NCI-H82 treated with DMSO at 0.1 percent for 48 hours (cell line): Measurements from ENCODE around the gene TARS2.

Experiments
- DNase-seq: peaks from one replicate; lab custom pipeline; 2025; ENCODE audit not compliant: unreplicated experiment; lab: John Stamatoyannopoulos, UW

TARS2 gene

DNA sequence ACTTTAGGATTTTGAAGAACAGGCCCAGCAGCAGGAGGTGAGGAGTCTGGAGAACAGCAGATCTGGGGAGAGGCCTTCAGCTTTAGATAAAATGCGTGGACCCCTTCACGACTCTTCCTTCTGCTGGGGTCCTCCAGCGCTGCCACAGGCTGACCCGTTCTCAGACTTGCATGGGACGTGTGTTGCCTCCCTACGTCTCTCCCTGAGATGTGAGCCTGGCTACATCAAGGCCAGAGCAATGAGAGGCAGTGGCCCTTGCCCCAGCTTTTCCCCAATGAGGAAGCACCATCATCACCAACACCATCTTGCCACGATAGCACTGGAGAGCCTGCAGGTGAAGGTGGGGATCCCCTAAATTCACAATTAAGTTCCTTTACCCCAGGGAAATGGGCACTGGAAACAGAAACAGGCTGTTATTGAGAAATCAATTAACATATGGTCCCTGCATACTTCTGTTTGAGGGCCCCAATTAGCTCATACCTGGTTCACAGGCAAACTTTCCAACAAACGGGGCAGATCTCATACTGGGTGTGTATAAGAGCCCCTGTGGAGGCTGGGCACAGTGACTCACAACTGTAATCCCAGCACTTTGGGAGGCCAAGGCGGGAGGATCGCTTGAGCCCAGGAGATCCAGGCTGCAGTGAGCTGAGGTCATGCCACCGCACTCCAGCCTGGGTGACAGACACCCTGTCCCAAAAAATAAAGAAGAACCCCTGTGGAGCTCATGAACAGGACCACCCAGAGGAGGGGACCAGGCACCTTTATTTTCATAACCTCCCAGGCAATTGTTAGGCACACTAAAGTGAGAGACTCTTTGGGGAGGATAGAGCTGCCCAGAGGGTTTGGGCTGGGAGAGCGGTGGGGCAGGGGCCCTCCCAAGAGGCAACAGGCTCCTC, 49.9 kb downstream of the TARS2 start:
- no peak for DNase-seq

DNA sequence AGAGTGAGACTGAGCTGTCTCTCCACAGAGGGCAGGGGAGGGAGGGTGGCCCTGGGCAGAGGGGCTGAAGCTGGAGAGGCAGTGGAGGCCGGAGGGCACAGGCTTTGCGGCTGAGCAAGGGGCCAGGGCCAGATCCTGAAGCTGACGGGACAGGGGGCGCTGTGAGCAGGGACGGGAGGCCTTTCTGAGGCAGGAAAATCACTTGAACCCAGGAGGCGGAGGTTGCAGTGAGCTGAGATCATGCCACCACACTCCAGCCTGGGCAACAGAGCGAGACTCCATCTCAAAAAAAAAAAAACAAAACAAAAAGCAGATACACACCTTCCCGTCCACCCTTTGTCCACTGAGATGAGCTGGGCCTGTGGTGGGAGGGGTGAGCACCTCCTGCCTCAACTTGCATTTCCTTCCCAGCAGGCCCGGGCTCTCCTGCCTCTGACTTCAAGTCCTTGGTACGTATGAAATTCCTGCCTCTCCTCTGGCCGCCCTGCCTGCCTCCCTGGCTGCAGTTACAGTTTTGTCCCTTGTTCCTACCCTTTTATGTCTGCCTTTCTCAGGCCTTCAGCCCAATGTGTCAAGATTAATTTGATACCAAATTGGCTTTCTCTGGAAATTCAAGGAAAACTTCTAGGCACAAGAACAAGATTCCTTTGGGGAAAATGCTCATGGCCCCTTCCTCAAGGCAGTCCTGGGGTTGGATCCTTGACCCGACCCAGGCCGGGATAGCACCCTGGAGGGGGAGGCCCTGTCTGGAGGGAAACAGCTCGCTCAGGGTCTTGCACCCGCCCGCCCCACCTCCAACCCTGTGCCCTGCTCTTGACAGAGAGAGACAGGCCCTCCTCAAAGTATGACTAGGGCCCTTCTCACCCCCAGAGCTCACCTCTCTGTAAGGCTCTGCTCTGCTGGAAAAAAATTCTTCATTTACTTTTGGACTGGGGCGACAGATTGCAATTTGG, 50.8 kb downstream of the TARS2 start:
- DNase-seq: no peak

DNA sequence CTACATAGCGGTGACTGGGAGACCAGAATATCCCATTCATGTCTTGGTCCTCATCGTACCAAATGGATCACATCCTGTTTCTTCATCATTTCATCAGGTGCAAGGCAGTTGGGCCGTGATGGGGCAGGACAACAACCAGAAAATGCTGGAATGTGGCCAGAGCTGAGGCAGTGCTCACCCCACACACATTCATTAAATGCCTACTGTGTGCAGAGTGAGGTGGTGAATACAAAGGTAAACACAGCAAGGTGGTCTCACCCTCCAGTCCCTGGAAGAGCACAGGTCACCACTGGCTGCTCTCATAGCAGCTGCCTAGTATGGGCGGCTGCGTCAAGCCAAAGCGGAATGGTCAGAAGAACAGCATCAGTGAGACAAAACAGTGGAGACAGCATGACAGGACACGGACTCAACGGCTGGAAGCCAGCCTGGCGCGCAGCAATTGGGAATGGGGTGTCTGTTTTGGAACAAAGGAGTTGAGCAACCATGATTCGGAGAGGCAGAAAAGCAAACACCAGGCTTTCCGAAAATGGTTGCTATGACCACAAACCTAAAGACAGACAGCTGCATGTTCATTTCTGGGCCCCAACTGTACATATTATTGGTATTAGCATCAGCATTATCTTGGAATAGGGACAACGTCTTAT, 56.4 kb downstream of the TARS2 start:
- no peak for DNase-seq

DNA sequence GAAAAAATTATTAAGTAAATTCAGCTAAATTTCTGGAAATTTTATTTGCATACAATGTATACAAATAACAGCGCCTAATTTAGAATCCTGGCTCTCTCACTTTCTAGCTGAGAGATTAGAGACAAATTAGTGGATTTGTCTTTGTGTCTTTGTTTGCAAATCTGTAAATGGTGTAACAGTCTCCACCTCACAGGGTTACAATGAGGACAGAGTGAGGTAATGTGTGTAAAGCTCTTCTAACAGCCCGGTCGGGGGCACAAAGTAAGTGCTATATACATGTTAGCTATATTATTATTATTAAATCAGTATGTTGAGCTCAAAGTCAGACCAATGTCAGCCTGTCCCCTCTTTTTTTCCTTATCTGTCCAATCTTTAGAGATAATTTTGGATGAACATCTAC, 57.0 kb downstream of the TARS2 start:
- DNase-seq: no peak

DNA sequence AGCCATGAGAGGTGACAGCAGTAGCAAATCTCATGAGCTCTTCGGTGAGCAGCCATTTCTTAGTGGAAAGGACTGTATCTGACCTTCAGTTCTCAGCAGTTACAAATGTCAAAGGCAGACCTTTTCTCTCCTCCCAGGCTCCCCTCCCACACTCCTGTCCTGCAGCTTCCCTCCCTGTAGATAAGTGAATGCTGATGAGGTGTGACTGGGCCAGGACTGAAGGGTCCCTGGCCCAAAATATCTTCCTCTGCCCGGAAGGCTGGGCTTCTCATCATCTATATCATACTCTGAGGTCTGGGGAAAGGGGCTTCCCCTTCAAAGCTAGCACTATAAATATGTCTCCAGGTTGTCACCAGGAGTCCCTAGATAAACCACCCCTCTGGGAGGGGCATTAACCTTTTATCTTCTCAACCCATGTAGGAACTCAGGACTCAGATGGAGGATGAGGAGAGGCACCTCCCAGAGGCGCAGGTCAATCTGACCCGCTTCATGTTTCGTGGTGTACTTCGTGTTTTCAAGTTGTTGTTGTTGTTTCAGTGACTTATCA, 58.3 kb downstream of the TARS2 start:
- DNase-seq: no peak

- DNase-seq: no peak
Measured at GRCh38 chr1:150546294-150546937, 59.2 kb downstream of the TARS2 start.

GRCh38 chr1:150548324-150548631, 61.1 kb downstream of the TARS2 start:
- no peak for DNase-seq

GRCh38 chr1:150548632-150549495, 61.6 kb downstream of the TARS2 start, which contains the start of gene ADAMTSL4:
TSS of gene ADAMTSL4 (plus strand) at chr1:150549408. CDS start at chr1:150552289, 2,881 bp downstream.
- no peak for DNase-seq

GRCh38 chr1:150549496-150550221, 62.4 kb downstream of the TARS2 start:
- no peak for DNase-seq

DNA sequence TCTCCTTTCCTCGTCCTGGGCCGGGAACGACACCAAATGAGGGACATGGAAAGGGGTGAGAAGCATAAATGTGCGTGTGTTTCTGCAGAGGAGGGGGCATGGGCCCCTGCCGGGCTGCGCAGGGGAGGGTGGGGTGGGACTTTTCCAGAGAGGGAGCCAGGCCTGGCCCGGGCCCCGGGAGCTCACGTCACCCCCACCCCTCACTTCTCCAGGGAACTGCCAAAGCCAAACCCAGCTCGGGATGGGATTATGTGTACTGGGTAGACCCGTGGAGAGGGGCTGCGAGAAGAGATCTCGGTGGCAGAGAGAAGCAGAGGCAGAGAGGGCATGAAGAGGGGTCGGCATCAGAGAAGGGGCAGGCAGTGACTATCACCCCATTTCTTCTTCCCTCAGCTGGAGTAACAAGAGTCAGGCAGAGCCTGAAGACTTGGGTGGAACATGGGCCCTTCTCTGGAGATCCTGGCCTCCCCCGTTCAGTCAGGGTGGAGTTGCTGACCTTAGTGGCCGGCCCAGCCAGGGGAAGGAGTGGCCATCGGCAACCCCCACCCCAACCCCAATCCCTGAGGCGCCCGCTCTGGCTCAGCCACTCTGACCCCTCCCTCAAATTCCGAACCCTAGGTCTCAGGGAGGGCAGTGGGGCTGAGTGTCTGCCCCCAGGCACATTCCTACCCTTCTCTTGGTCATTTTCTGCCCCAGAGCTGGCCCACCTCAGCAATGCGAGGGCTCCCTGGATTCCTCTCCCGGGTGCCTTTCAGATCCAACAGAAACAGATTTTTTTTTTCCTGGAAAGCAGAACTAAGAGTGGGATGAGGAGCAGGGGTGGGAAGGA, 63.2 kb downstream of the TARS2 start:
- DNase-seq: no peak

DNA sequence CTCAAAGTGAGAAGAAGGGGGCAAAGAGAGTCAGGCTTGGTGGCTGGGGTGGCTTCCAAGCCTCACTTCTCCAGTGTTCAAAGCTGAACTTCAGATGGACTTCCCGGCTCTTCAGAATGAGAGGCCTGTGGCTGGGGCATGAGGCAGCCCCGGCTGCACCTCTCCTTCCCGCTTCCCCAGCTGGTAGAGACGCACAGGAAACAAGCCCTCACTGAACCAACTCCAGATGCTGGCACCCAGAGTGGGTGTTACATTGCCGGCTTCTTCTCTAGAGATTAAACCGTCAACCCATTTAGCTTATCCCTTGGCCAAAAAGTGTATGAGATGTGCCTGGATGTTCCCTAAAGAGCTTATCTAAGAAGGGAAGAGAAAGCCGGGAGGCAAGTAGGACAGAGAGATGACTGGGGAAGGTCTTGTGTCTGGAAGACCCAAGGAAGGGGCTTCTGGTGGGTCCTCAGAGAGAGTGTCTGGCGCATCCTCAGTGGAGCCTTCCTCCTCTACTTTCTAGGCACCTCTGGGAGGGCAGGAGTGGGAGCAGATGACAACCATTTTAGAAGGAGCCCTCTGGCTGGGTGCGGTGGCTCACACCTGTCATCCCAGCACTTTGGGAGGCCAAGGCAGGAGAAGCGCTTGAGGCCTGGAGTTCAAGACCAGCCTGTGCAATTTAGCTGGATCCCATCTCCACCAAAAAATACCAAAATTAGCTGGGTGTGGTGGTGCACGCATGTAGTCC, 64.0 kb downstream of the TARS2 start:
- DNase-seq: peak; percentile 70

DNA sequence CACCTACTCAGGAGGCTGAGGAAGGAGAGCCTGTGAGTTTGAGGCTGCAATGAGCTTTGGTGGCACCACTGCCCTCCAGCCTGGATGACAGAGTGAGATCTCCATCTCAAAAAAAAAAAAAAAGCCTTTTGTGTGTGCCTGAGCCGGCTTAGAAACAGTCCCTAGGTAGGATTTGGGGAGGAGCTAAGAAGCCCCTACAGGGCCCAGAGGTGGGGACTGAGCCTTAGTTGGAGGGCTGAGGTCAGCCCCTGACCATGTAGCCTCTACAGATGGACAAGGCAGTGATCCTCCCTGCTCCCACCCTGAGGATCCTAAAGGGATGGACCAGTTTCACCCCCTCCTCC, 64.5 kb downstream of the TARS2 start:
- no peak for DNase-seq

GRCh38 chr1:150552128-150552910, 65.1 kb downstream of the TARS2 start:
- no peak for DNase-seq

DNA sequence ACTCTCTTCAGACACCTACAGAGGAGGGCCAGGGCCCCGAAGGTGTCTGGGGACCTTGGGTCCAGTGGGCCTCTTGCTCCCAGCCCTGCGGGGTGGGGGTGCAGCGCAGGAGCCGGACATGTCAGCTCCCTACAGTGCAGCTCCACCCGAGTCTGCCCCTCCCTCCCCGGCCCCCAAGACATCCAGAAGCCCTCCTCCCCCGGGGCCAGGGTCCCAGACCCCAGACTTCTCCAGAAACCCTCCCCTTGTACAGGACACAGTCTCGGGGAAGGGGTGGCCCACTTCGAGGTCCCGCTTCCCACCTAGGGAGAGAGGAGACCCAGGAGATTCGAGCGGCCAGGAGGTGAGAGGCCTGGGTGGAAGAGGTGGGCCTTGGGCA, 65.7 kb downstream of the TARS2 start:
- no peak for DNase-seq

- no peak for DNase-seq
Measured at GRCh38 chr1:150553392-150554085, 66.3 kb downstream of the TARS2 start.

DNA sequence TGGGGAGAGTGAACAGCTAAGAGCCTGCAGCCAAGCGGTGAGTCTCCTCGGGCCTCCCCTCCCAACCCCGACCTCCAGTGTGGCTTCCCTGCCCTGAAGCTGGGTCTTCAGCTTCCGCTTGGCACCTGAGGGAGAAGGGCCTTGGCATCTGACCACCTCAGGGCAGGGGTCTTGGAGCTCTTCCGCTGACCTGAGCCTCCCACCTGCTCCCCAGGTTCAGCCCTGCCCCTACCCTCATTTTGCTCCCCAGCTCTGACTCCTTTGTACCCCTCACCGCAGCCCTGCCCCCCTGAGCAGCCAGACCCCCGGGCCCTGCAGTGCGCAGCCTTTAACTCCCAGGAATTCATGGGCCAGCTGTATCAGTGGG, 66.8 kb downstream of the TARS2 start:
- no peak for DNase-seq
